CD4-positive, alpha-beta T cell treated with Interleukin-17A for 1 hour (primary cell): Measurements from ENCODE around the gene MYO10.
"Not testable (repeated sequence)": the region's sequence is repeated elsewhere in the genome, so short reads cannot be mapped to it uniquely, and the experiment has no call there.

Source experiments
- DNase-seq: peaks from one replicate; pipeline ENCODE4 v3.0.0-alpha.2; 2020

MYO10 gene

GRCh38 chr5:16656561-16657191 is 279.4 kb downstream of the MYO10 start:
- no peak for DNase-seq

- no peak for DNase-seq
Measured at GRCh38 chr5:16654647-16655334, 281.3 kb downstream of the MYO10 start.

GRCh38 chr5:16648739-16649138 is 287.3 kb downstream of the MYO10 start:
- not testable (repeated sequence) for DNase-seq

GRCh38 chr5:16644301-16644889 is 291.7 kb downstream of the MYO10 start:
- no peak for DNase-seq

- no peak for DNase-seq
Measured at GRCh38 chr5:16642867-16643266, 293.2 kb downstream of the MYO10 start.

GRCh38 chr5:16639206-16639605 is 296.9 kb downstream of the MYO10 start:
- no peak for DNase-seq

- no peak for DNase-seq
Measured at GRCh38 chr5:16628376-16628775, 307.7 kb downstream of the MYO10 start.

GRCh38 chr5:16626696-16627264 is 309.3 kb downstream of the MYO10 start:
- DNase-seq: peak; percentile 28

GRCh38 chr5:16625096-16625495 is 311.0 kb downstream of the MYO10 start:
- DNase-seq: no peak

GRCh38 chr5:16619136-16619535 is 317.0 kb downstream of the MYO10 start:
- no peak for DNase-seq

- no peak for DNase-seq
Measured at GRCh38 chr5:16618138-16618897, 317.8 kb downstream of the MYO10 start.

- DNase-seq: peak; percentile 54
Measured at GRCh38 chr5:16617274-16617968, 318.7 kb downstream of the MYO10 start.

GRCh38 chr5:16616536-16617273 is 319.4 kb downstream of the MYO10 start, which contains the start of gene RETREG1:
Gene RETREG1, minus strand, starts transcription at chr5:16616997. Its CDS starts 26 bp downstream, at chr5:16616971.
- DNase-seq: peak; percentile 85

GRCh38 chr5:16615741-16616535 is 320.1 kb downstream of the MYO10 start:
- no peak for DNase-seq

GRCh38 chr5:16612007-16612406 is 324.1 kb downstream of the MYO10 start:
- DNase-seq: no peak
